HEK293 (cell line): ENCODE results near the gene ADORA3.

Experiments
- CTCF ChIA-PET: fragments of 350-600 bp; formaldehyde crosslinking; extraction: SDS; loops from one replicate; lab custom pipeline; 2021; ENCODE audit warnings: antibody characterized with exemption; lab: Yijun Ruan, JAX
- POLR2A ChIA-PET: fragments of 300-600 bp; formaldehyde crosslinking; extraction: SDS; loops from one replicate; lab custom pipeline; 2020; ENCODE audit warnings: antibody characterized with exemption, inconsistent platforms; lab: Yijun Ruan, JAX
- H3K27ac ChIP-seq: fragments of 200-500 bp; sonication (Bioruptor generic); 2 replicates; pipeline ENCODE4 v1.5.1; 2014; ENCODE audit warnings: low read depth, low read length, control low read depth, inconsistent platforms; ENCODE audit errors: extremely low read depth
- H3K36me3 ChIP-seq, 2 experiments: fragments of 200-500 bp in 1 of 2; sonication (Bioruptor generic) in 1 of 2; 1 replicate in 1 of 2; 2 replicates in 1 of 2; pipeline ENCODE4 v1.5.1; 2014 to 2017; ENCODE audit warnings: inconsistent platforms in 2 of 2, low read length in 2 of 2; ENCODE audit not compliant: control insufficient read depth in 2 of 2, insufficient read depth in 1 of 2
- H3K4me1 ChIP-seq: fragments of 200-500 bp; sonication (Bioruptor generic); 2 replicates; pipeline ENCODE4 v1.5.1; 2014; ENCODE audit warnings: mild to moderate bottlenecking, low read length, inconsistent platforms; ENCODE audit not compliant: control insufficient read depth, insufficient read depth
- H3K4me3 ChIP-seq: 2 replicates; pipeline ENCODE4 v1.5.1; 2011; ENCODE audit warnings: low read depth, mild to moderate bottlenecking, control low read depth, low read length, moderate library complexity
- H3K9me3 ChIP-seq: fragments of 200-500 bp; sonication (Bioruptor generic); 2 replicates; pipeline ENCODE4 v1.5.1; 2014; ENCODE audit warnings: low read depth, low read length, inconsistent platforms; ENCODE audit not compliant: control insufficient read depth, insufficient read depth
- KLF7 ChIP-seq: fragments of 450-650 bp; formaldehyde crosslinking; IDR thresholded peaks from 2 replicates; pipeline ENCODE4 v1.5.1; 2016; ENCODE audit warnings: missing biosample characterization, missing genetic modification characterization, borderline replicate concordance
- SP2 ChIP-seq: fragments of 450-650 bp; formaldehyde crosslinking; IDR thresholded peaks from 2 replicates; pipeline ENCODE4 v1.5.1; 2016; ENCODE audit warnings: missing biosample characterization, missing genetic modification characterization
- ZBTB1 ChIP-seq: fragments of 450-650 bp; formaldehyde crosslinking; IDR thresholded peaks from 2 replicates; pipeline ENCODE4 v1.5.1; 2016; ENCODE audit warnings: missing biosample characterization, missing genetic modification characterization
- ZBTB48 ChIP-seq: fragments of 450-650 bp; formaldehyde crosslinking; IDR thresholded peaks from 2 replicates; pipeline ENCODE4 v1.5.1; 2016; ENCODE audit warnings: missing biosample characterization, missing genetic modification characterization
- ZBTB8A ChIP-seq: fragments of 450-650 bp; formaldehyde crosslinking; IDR thresholded peaks from 2 replicates; pipeline ENCODE4 v1.5.1; 2016; ENCODE audit warnings: missing biosample characterization, missing genetic modification characterization
- ZNF16 ChIP-seq: fragments of 450-650 bp; formaldehyde crosslinking; IDR thresholded peaks from 2 replicates; pipeline ENCODE4 v1.5.1; 2016; ENCODE audit warnings: low read depth, missing biosample characterization, missing genetic modification characterization
- ZNF248 ChIP-seq: fragments of 450-650 bp; formaldehyde crosslinking; IDR thresholded peaks from 2 replicates; pipeline ENCODE4 v1.5.1; 2017; ENCODE audit warnings: missing biosample characterization, missing genetic modification characterization
- ZNF335 ChIP-seq: fragments of 450-650 bp; formaldehyde crosslinking; conservative IDR thresholded peaks from 2 replicates; pipeline ENCODE4 v1.5.1; 2016; ENCODE audit warnings: missing biosample characterization, missing genetic modification characterization
- ZNF48 ChIP-seq: fragments of 450-650 bp; formaldehyde crosslinking; IDR thresholded peaks from 2 replicates; pipeline ENCODE4 v1.5.1; 2016; ENCODE audit warnings: missing biosample characterization, missing genetic modification characterization
- ZNF521 ChIP-seq: fragments of 450-650 bp; formaldehyde crosslinking; IDR thresholded peaks from 2 replicates; pipeline ENCODE4 v1.5.1; 2017; ENCODE audit warnings: missing biosample characterization, mild to moderate bottlenecking, missing genetic modification characterization
- ZNF529 ChIP-seq: fragments of 450-650 bp; formaldehyde crosslinking; IDR thresholded peaks from 2 replicates; pipeline ENCODE4 v1.5.1; 2017; ENCODE audit warnings: missing genetic modification characterization, missing biosample characterization; ENCODE audit not compliant: insufficient replicate concordance
- ZNF596 ChIP-seq: fragments of 450-650 bp; IDR thresholded peaks from 2 replicates; pipeline ENCODE4 v1.5.0; 2018; ENCODE audit warnings: missing biosample characterization, mild to moderate bottlenecking, missing genetic modification characterization, moderate library complexity
- ZNF645 ChIP-seq: fragments of 450-650 bp; formaldehyde crosslinking; IDR thresholded peaks from 2 replicates; pipeline ENCODE4; 2016; ENCODE audit warnings: missing biosample characterization, missing genetic modification characterization
- ZNF658 ChIP-seq: fragments of 450-650 bp; formaldehyde crosslinking; IDR thresholded peaks from 2 replicates; pipeline ENCODE4; 2016; ENCODE audit warnings: missing biosample characterization, missing genetic modification characterization
- ZNF664 ChIP-seq: fragments of 450-650 bp; formaldehyde crosslinking; IDR thresholded peaks from 2 replicates; pipeline ENCODE4 v1.5.1; 2016; ENCODE audit warnings: missing biosample characterization, missing genetic modification characterization
- ZNF76 ChIP-seq: fragments of 450-650 bp; formaldehyde crosslinking; IDR thresholded peaks from 2 replicates; pipeline ENCODE4; 2016; ENCODE audit warnings: low read depth, missing biosample characterization, missing genetic modification characterization, borderline replicate concordance
- ZSCAN4 ChIP-seq: fragments of 450-650 bp; formaldehyde crosslinking; IDR thresholded peaks from 2 replicates; pipeline ENCODE4 v1.5.1; 2017; ENCODE audit warnings: missing biosample characterization, missing genetic modification characterization
- TF ChIP-seq, protein P1 (sequence below): fragments of 450-650 bp; formaldehyde crosslinking; IDR thresholded peaks from 2 replicates; pipeline ENCODE4 v1.5.1; 2017; ENCODE audit warnings: missing biosample characterization, mild to moderate bottlenecking, missing genetic modification characterization, moderate library complexity

The ADORA3 gene

GRCh38 chr1:111455642-111456031 is 47.8 kb downstream of the ADORA3 start (continued):
- TF ChIP-seq ZBTB8A (tag by site-specific recombination) (no peak), SP2 (tag by site-specific recombination) (no peak), ZBTB48 (tag by site-specific recombination) (no peak), ZNF76 (tag by site-specific recombination) (no peak), KLF7 (tag by site-specific recombination) (no peak), ZNF596 (tag by site-specific recombination) (no peak), ZNF16 (no peak)

DNA sequence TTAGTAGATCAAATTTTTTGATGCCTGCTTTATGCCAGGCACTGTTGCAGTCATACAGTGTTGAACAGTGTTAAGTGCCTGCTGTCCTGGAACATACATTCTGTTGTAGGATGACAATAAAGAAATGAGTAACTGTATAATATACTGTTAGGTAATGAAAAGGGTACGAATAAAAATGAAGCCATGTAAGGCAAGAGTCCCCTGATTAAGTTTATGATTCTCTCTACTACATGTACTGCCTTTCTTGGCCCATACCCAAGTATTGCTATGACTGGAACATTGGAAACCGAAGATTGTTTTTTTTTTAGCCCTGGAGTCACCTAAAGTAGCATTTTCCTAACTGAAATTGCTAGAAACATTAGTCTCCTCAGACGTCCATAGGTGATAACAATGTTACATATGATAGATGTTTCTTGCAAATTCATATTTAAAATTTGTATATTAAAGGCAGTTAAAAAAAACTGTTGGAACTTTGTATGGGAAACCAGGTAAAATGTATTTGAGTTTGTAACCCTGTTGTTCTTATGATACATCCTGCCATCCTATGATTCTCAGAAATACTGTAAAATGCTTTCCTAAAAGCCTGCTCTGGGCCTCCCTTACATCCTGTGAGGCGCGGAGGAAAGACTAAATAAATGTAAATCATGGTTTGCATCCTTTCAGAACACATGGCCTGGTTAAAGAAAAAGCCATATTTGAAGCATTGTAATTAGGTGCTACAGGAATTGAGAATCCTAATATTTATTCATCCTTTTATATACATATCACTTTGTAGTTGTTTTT is 48.4 kb downstream of the ADORA3 start:
- Histone ChIP-seq H3K4me1 (no peaks in the 10 kb centered on the region), H3K36me3 (peaks cover 42 to 95% of the 10 kb centered on the region in 2 experiments), H3K9me3 (no peaks in the 10 kb centered on the region), H3K4me3 (no peak overlapping the region), H3K27ac (no peak overlapping the region)
- POLR2A ChIA-PET, result no interaction called here
- CTCF ChIA-PET, result no interaction called here
- no peak for TF ChIP-seq ZNF48 (tag by site-specific recombination)
- no peak for TF ChIP-seq ZNF529 (tag by site-specific recombination)

GRCh38 chr1:111453706-111454105 is 49.7 kb downstream of the ADORA3 start:
- Histone ChIP-seq H3K9me3 (no peaks in the 10 kb centered on the region), H3K4me3 (no peak overlapping the region), H3K4me1 (no peaks in the 10 kb centered on the region), H3K36me3 (peaks cover 34 to 82% of the 10 kb centered on the region in 2 experiments), H3K27ac (no peak overlapping the region)
- TF ChIP-seq ZNF664, result peak; percentile 41; the same call in 1 of the 2 replicates
- no peak for TF ChIP-seq ZNF248 (tag by site-specific recombination)
- CTCF ChIA-PET, result interaction anchor here (0.8 kb wide), 1 partner anchor 168 kb away, joined by 3 read pairs; no protein-coding TSS in a partner anchor
- POLR2A ChIA-PET, result no interaction called here

DNA sequence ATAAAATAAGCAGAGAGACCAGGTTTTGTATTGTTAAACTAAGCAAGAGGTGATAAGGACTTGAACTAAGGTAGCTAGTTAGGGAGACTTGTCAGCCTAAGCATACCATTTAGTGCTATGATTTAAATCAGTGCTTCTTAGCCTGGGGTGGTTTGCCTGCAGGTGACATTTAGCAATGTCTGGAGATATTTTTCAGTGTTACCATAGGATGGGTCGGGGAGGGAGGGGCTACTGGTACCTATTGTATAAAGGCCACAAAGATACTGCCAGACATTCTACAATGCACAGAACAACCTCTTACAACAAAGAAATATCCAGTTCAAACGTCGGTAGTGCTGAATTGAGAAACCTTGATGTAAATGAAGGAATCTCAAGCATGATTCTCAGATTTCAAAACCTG is 50.9 kb downstream of the ADORA3 start:
- TF ChIP-seq ZSCAN4 (no peak), ZNF335 (tag by site-specific recombination) (no peak), ZNF658 (tag by site-specific recombination) (no peak), ZBTB48 (tag by site-specific recombination) (no peak), ZNF645 (no peak), ZNF521 (no peak), ZBTB1 (no peak)
- TF ChIP-seq, protein P1, sequence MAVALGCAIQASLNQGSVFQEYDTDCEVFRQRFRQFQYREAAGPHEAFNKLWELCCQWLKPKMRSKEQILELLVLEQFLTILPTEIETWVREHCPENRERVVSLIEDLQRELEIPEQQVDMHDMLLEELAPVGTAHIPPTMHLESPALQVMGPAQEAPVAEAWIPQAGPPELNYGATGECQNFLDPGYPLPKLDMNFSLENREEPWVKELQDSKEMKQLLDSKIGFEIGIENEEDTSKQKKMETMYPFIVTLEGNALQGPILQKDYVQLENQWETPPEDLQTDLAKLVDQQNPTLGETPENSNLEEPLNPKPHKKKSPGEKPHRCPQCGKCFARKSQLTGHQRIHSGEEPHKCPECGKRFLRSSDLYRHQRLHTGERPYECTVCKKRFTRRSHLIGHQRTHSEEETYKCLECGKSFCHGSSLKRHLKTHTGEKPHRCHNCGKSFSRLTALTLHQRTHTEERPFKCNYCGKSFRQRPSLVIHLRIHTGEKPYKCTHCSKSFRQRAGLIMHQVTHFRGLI (tag by site-specific recombination), result no peak
- TF ChIP-seq, all 188 proteins: peak for 0
- ChIA-PET CTCF (interaction anchor here (0.6 to 0.7 kb wide), 3 partner anchors 17 to 1096 kb away, joined by 3 to 4 read pairs (median 4); no protein-coding TSS in a partner anchor), POLR2A (no interaction called here)
- Histone ChIP-seq H3K4me3 (no peak overlapping the region), H3K9me3 (no peaks in the 10 kb centered on the region), H3K36me3 (peaks cover 26 to 71% of the 10 kb centered on the region in 2 experiments), H3K4me1 (no peaks in the 10 kb centered on the region), H3K27ac (no peak overlapping the region)
